ENCODE results near the gene ITGB1. TPM values are rescaled to one million over a fixed set of nuclear protein-coding genes. Genes with fewer than 3 reads are reported as not detected.

ITGB1 gene
- total and polyA plus RNA-seq, 2 of the 8 experiments (the other 6 are each of a cell fraction or from before 2014, with no cell fraction given): 82.7 to 321 TPM

- Histone ChIP-seq H3K79me2 (ENCODE audit: control insufficient read depth in 1 of 2, insufficient read depth in 2 of 2, low read length in 2 of 2) (peaks cover 5 to 23% of the 10 kb centered on the region in 2 experiments), H3K4me1 (replicated peaks in 1 of 4; ENCODE audit: control insufficient read depth in 3 of 4, insufficient read depth in 4 of 4, low read length in 3 of 4) (peaks cover 4 to 13% (median 8%) of the 10 kb centered on the region in 4 experiments; a peak in 5 of 7 replicates), H3K27ac (ENCODE audit: low read depth, low read length) (0 out of 2 replicates have a peak overlapping the region, but pooled peaks have one; percentile 43), H3K4ac (replicated peaks; ENCODE audit: insufficient read length, low read depth, low read length) (no peak overlapping the region), H3K36me3 (ENCODE audit: control insufficient read depth in 2 of 4, insufficient read depth in 4 of 4, low read length in 3 of 4) (no peaks in the 10 kb centered on the region), H4K8ac (ENCODE audit: extremely low read depth, insufficient read depth, low read length) (no peak overlapping the region), H3K4me2 (ENCODE audit: insufficient read depth in 1 of 2, low read depth in 2 of 2, low read length in 2 of 2) (peak overlapping the region; percentile 42 to 43), H3K23me2 (ENCODE audit: low read depth, low read length) (peaks cover 7% of the 10 kb centered on the region), H4K20me1 (replicated peaks in 1 of 2; ENCODE audit: control insufficient read depth in 1 of 2, insufficient read depth in 2 of 2, low read length in 2 of 2) (no peaks in the 10 kb centered on the region), H3K9me3 (ENCODE audit: insufficient read depth in 2 of 2, low read depth in 1 of 2, low read length in 1 of 2) (no peaks in the 10 kb centered on the region), H3K27me3 (replicated peaks in 1 of 4; ENCODE audit: control insufficient read depth in 3 of 4, extremely low read depth in 1 of 4, insufficient read depth in 3 of 4, low read length in 3 of 4) (no peaks in the 10 kb centered on the region), H4K91ac (replicated peaks; ENCODE audit: insufficient read length, low read length) (no peak overlapping the region), H4K5ac (ENCODE audit: insufficient read length, low read depth, low read length) (no peak overlapping the region), H3K18ac (ENCODE audit: extremely low read depth, low read length) (peak overlapping the region; percentile 68; the same call in 1 of the 2 replicates), H3K14ac (ENCODE audit: insufficient read length) (no peak overlapping the region), H3K9ac (replicated peaks in 1 of 4; ENCODE audit: extremely low read depth in 1 of 4, low read depth in 3 of 4, low read length in 3 of 4) (no peak overlapping the region), H3K79me1 (ENCODE audit: low read depth, low read length) (no peaks in the 10 kb centered on the region), H2AFZ (ENCODE audit: low read length) (no peak overlapping the region), H2BK12ac (ENCODE audit: low read depth, low read length) (peak overlapping the region; percentile 62; the same call in 1 of the 2 replicates), H2AK5ac (ENCODE audit: low read depth, low read length) (no peak overlapping the region), H3K23ac (ENCODE audit: insufficient read length) (no peak overlapping the region), H2BK120ac (replicated peaks; ENCODE audit: low read depth, low read length) (no peak overlapping the region), H3K4me3 (ENCODE audit: extremely low read depth in 1 of 4, insufficient read depth in 2 of 4, low read depth in 3 of 4, low read length in 4 of 4) (peak overlapping the region in 1 of 4 experiments; percentile 36; a peak in 1 of 8 replicates), H2BK15ac (ENCODE audit: low read length) (no peak overlapping the region), H3K56ac (replicated peaks; ENCODE audit: insufficient read length, low read depth, low read length) (no peak overlapping the region), H2BK5ac (ENCODE audit: low read depth, low read length) (peak overlapping the region; percentile 84), H2BK20ac (ENCODE audit: low read length) (no peak overlapping the region)
- ChIA-PET POLR2A (ENCODE audit: partially characterized antibody) (interaction anchor here (0.9 to 1.5 kb wide), 6 partner anchors 11 to 19 kb away, joined by 3 to 5 read pairs (median 4); no protein-coding TSS in a partner anchor), CTCF (ENCODE audit: partially characterized antibody) (interaction anchor here (1.0 to 1.2 kb wide), 3 partner anchors 14 to 47 kb away, joined by 3 to 4 read pairs (median 3); no protein-coding TSS in a partner anchor)
- no peak for FAIRE-seq
- peak in 1 of 3 experiments; percentile 9; a peak in 1 of 4 replicates for TF ChIP-seq CTCF (IDR thresholded peaks at IDR 0.05; ENCODE audit: control extremely low read depth in 1 of 3, insufficient read depth in 1 of 3, low read depth in 1 of 3, low read length in 3 of 3)
- TF ChIP-seq TAF1 (IDR thresholded peaks at IDR 0.05; ENCODE audit: low read depth, low read length): 0 out of 2 replicates have a peak, but pooled peaks have one; percentile 22
- TF ChIP-seq JUND (IDR thresholded peaks at IDR 0.05; ENCODE audit: low read length): peak; percentile 32; the same call in 1 of the 2 replicates
- 0 out of 2 replicates have a peak, but pooled peaks have one; percentile 20 for TF ChIP-seq SRF (IDR thresholded peaks at IDR 0.05; ENCODE audit: low read depth, low read length)
- peak; percentile 23 for TF ChIP-seq ASH2L (IDR thresholded peaks at IDR 0.05; ENCODE audit: low read length)
- no peak for TF ChIP-seq BACH1 (IDR thresholded peaks at IDR 0.05; ENCODE audit: low read length)
- no peak for TF ChIP-seq SIX5 (IDR thresholded peaks at IDR 0.05; ENCODE audit: low read depth, low read length)
- TF ChIP-seq RAD21 (IDR thresholded peaks at IDR 0.05 in 1 of 2, conservative IDR thresholded peaks at IDR 0.05 in 1 of 2; ENCODE audit: low read depth in 2 of 2, low read length in 2 of 2): no peak
- 0 out of 2 replicates have a peak, but pooled peaks have one; percentile 20 for TF ChIP-seq SP1 (IDR thresholded peaks at IDR 0.05; ENCODE audit: low read depth, low read length)
- no peak for DNase-seq (ENCODE audit: low read depth in 1 of 2, low spot score in 2 of 2)
- 29% methylated on average over 2 of the region's 2 CpGs; no CpG with 5 or more reads in 1 of the 2 experiments for WGBS, 2 experiments (ENCODE audit: extremely low coverage in 1 of 2, insufficient coverage in 1 of 2, insufficient read length in 1 of 2, insufficient replicate concordance in 2 of 2, low coverage in 1 of 2, low lambda C conversion rate in 2 of 2, missing lambda C conversion rate in 1 of 2)
Observed at GRCh38 chr10:32961895-32962369, 3.9 kb upstream of the ITGB1 start.

Measured in H1 (cell line).